Uterus (tissue), 2 donors: Measurements from ENCODE around the gene GABRG3.

Source experiments
- POLR2A ChIP-seq, 2 donors: fragments of 450-650 bp; IDR thresholded peaks; one replicate each; pipeline ENCODE4 v1.6.1; 2016; ENCODE audit warnings: antibody characterized with exemption in 2 of 2, mild to moderate bottlenecking in 1 of 2, moderate library complexity in 1 of 2
- TF ChIP-seq, protein P1 (sequence below), 4 experiments: fragments of 200-600 bp in 2 of 4; fragments of 450-650 bp in 2 of 4; sonication (generic) in 2 of 4; IDR thresholded peaks; one replicate each; pipeline ENCODE4 v1.5.1; 2016 to 2019; ENCODE audit warnings: antibody characterized with exemption in 4 of 4, mild to moderate bottlenecking in 2 of 4, moderate library complexity in 1 of 4

DNA sequence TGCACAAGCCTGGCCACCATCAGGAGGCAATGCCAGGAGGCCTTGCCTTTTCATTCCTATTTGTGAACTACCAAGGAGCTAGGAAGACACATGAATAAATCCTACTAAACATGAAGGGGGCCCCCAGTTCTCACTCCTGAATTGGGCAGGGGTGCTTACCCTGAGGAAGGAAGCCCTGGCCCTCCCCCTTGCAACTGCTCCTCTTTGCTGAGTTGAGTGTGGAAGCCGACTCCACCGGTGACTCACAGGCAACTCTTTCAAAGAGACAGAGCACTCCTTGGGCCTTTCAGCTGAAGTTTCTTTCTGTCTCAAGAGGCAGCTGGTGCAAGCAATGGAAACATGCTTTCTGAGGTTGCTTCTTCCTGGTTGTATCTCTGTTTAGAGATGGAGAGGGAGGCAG lies 1.7 kb downstream of the GABRG3 start:
- no peak for TF ChIP-seq POLR2A (IDR thresholded peaks at IDR 0.05)
- TF ChIP-seq, protein P1, sequence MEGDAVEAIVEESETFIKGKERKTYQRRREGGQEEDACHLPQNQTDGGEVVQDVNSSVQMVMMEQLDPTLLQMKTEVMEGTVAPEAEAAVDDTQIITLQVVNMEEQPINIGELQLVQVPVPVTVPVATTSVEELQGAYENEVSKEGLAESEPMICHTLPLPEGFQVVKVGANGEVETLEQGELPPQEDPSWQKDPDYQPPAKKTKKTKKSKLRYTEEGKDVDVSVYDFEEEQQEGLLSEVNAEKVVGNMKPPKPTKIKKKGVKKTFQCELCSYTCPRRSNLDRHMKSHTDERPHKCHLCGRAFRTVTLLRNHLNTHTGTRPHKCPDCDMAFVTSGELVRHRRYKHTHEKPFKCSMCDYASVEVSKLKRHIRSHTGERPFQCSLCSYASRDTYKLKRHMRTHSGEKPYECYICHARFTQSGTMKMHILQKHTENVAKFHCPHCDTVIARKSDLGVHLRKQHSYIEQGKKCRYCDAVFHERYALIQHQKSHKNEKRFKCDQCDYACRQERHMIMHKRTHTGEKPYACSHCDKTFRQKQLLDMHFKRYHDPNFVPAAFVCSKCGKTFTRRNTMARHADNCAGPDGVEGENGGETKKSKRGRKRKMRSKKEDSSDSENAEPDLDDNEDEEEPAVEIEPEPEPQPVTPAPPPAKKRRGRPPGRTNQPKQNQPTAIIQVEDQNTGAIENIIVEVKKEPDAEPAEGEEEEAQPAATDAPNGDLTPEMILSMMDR (IDR thresholded peaks at IDR 0.05) = no peak
